ENCODE results near the gene ENDOG. TPM values are rescaled to one million over a fixed set of nuclear protein-coding genes. Genes with fewer than 3 reads are reported as not detected.
"Not testable (repeated sequence)": the region's sequence is repeated elsewhere in the genome, so short reads cannot be mapped to it uniquely, and the experiment has no call there.

ENDOG gene
- total RNA-seq, 1 donor from 2014 or later, result 37.3 TPM

GRCh38 chr9:128870128-128870940 lies 52.0 kb downstream of the ENDOG start:
- DNase-seq, result no peak

DNA sequence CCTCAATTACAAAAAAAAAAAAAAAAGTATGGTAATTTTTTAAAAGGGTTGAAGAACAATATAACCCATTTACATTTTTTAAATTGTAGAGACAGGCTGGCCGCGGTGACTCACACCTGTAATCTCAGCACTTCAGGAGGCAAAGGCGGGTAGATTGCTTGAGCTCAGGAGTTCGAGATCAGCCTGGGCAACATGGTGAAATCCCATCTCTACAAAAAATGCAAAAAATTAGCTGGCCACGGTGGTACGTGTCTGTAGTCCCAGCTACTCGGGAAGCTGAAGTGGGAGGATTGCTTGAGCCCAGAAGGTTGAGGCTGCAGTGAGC lies 52.6 kb downstream of the ENDOG start:
- not testable (repeated sequence) for DNase-seq

Other genes starting within 250 kb of the ENDOG start
- gene DYNC2I2, start 161.7 kb upstream of the ENDOG start, total RNA-seq, result 49.7 and 95.8 TPM in 2 replicates
- 512 and 600 TPM in 2 replicates for gene SET, start 129.3 kb upstream of the ENDOG start, total RNA-seq
- 12.9 and 26.9 TPM in 2 replicates for gene PKN3, start 116.0 kb upstream of the ENDOG start, total RNA-seq
- gene ZDHHC12, start 94.4 kb upstream of the ENDOG start, total RNA-seq, result 41.0 and 104 TPM in 2 replicates
- gene ZER1, start 46.6 kb upstream of the ENDOG start, total RNA-seq, result 14.1 and 31.0 TPM in 2 replicates
- 15.3 and 25.5 TPM in 2 replicates for gene TBC1D13, start 31.2 kb upstream of the ENDOG start, total RNA-seq
- gene SPOUT1, start 11.3 kb downstream of the ENDOG start, total RNA-seq, result 31.1 and 55.7 TPM in 2 replicates
- gene KYAT1, start 63.5 kb downstream of the ENDOG start, total RNA-seq, result 5.3 and 9.7 TPM in 2 replicates
- 102 and 154 TPM in 2 replicates for gene LRRC8A, start 63.6 kb downstream of the ENDOG start, total RNA-seq
- gene PHYHD1, start 102.5 kb downstream of the ENDOG start, total RNA-seq, result 0.85 TPM in 1 of 2 replicates, not detected in the other
- gene DOLK, start 129.1 kb downstream of the ENDOG start, total RNA-seq, result 38.4 and 45.6 TPM in 2 replicates
- 45.6 and 94.3 TPM in 2 replicates for gene NUP188, start 129.2 kb downstream of the ENDOG start, total RNA-seq
- 60.2 and 70.1 TPM in 2 replicates for gene SH3GLB2, start 209.8 kb downstream of the ENDOG start, total RNA-seq
- 34.4 and 39.5 TPM in 2 replicates for gene MIGA2, start 218.1 kb downstream of the ENDOG start, total RNA-seq